Ramos (cell line): ENCODE measurements around the gene ANKRD36B.
"Not testable (repeated sequence)": the region's sequence is repeated elsewhere in the genome, so short reads cannot be mapped to it uniquely, and the experiment has no call there.

Source experiments
- in situ Hi-C: fragments of 300-500 bp; cut with MboI; formaldehyde crosslinking; loops from one replicate; pipeline ENCODE4 v1.14.3; 2022; ENCODE audit warnings: low sequenced_read_pairs; ENCODE audit not compliant: unreplicated experiment

ANKRD36B gene

GRCh38 chr2:97552406-97552805, 37.3 kb downstream of the ANKRD36B start:
- in situ Hi-C loops, result not testable (repeated sequence)

- in situ Hi-C loops, result not testable (repeated sequence)
These were observed 39.2 kb downstream of the ANKRD36B start for GRCh38 chr2:97550498-97550897.

GRCh38 chr2:97549058-97549457, 40.6 kb downstream of the ANKRD36B start:
- in situ Hi-C loops, result not testable (repeated sequence)

GRCh38 chr2:97548536-97548935, 41.1 kb downstream of the ANKRD36B start:
- in situ Hi-C loops, result not testable (repeated sequence)

- in situ Hi-C loops, result no loop called here
These were observed 43.0 kb downstream of the ANKRD36B start for GRCh38 chr2:97546711-97547110.

GRCh38 chr2:97544911-97545310, 44.8 kb downstream of the ANKRD36B start:
- in situ Hi-C loops, result not testable (repeated sequence)

- in situ Hi-C loops, result not testable (repeated sequence)
These were observed 63.8 kb downstream of the ANKRD36B start for GRCh38 chr2:97525904-97526303.

GRCh38 chr2:97523816-97524215, 65.9 kb downstream of the ANKRD36B start:
- in situ Hi-C loops, result not testable (repeated sequence)

- in situ Hi-C loops, result not testable (repeated sequence)
These were observed 66.6 kb downstream of the ANKRD36B start for GRCh38 chr2:97522916-97523555.

- in situ Hi-C loops, result not testable (repeated sequence)
These were observed 94.0 kb downstream of the ANKRD36B start for GRCh38 chr2:97495651-97496050.

GRCh38 chr2:97490141-97490540, 99.5 kb downstream of the ANKRD36B start:
- in situ Hi-C loops, result not testable (repeated sequence)
